GM23248 (cell line): ENCODE results near the gene RER1. TPM values are rescaled to one million over a fixed set of nuclear protein-coding genes. Genes with fewer than 3 reads are reported as not detected.
"Not testable (repeated sequence)": the region's sequence is repeated elsewhere in the genome, so short reads cannot be mapped to it uniquely, and the experiment has no call there.

ENCODE experiments used
- DNase-seq: peaks from one replicate; pipeline ENCODE4 v3.0.0-alpha.2; 2015
- H2AFZ ChIP-seq: fragments of 200-600 bp; sonication (generic); 2 replicates; pipeline ENCODE4 v1.6.1; 2016; ENCODE audit warnings: antibody characterized with exemption
- H3F3A ChIP-seq: fragments of 200-600 bp; sonication (generic); 2 replicates; pipeline ENCODE4 v1.6.1; 2016; ENCODE audit warnings: mild to moderate bottlenecking, antibody characterized with exemption, mixed run types; ENCODE audit not compliant: insufficient read depth
- H3K27ac ChIP-seq: fragments of 200-600 bp; sonication (generic); 2 replicates; pipeline ENCODE4 v1.5.1; 2016; ENCODE audit warnings: mild to moderate bottlenecking
- H3K27me3 ChIP-seq: fragments of 200-600 bp; sonication (generic); replicated peaks from 2 replicates; pipeline ENCODE4 v1.6.1; 2016; ENCODE audit warnings: mild to moderate bottlenecking; ENCODE audit not compliant: insufficient read depth
- H3K36me3 ChIP-seq: fragments of 200-600 bp; sonication (generic); 2 replicates; pipeline ENCODE4 v1.6.1; 2016; ENCODE audit warnings: low read depth, mild to moderate bottlenecking
- H3K4me1 ChIP-seq: fragments of 200-600 bp; sonication (generic); 2 replicates; pipeline ENCODE4 v1.6.1; 2016; ENCODE audit warnings: mild to moderate bottlenecking; ENCODE audit not compliant: insufficient read depth
- H3K4me2 ChIP-seq: fragments of 200-600 bp; sonication (generic); one replicate; pipeline ENCODE4 v1.6.1; 2016; ENCODE audit warnings: mild to moderate bottlenecking; ENCODE audit not compliant: unreplicated experiment
- H3K4me3 ChIP-seq: fragments of 200-600 bp; sonication (generic); 2 replicates; pipeline ENCODE4 v1.5.1; 2016; ENCODE audit warnings: mild to moderate bottlenecking
- H3K79me2 ChIP-seq: fragments of 200-600 bp; sonication (generic); 2 replicates; pipeline ENCODE4 v1.6.1; 2016; ENCODE audit warnings: mild to moderate bottlenecking; ENCODE audit not compliant: insufficient read depth
- H3K9ac ChIP-seq: fragments of 200-600 bp; sonication (generic); 2 replicates; pipeline ENCODE4 v1.6.1; 2016; ENCODE audit warnings: mild to moderate bottlenecking
- H3K9me2 ChIP-seq: fragments of 200-600 bp; sonication (generic); 2 replicates; pipeline ENCODE4 v1.6.1; 2016; ENCODE audit warnings: mixed run types, mild to moderate bottlenecking, moderate library complexity; ENCODE audit not compliant: insufficient read depth
- H3K9me3 ChIP-seq: fragments of 200-600 bp; sonication (generic); one replicate; pipeline ENCODE4 v1.6.1; 2017; ENCODE audit warnings: low read depth
- H4K20me1 ChIP-seq: fragments of 200-600 bp; sonication (generic); 2 replicates; pipeline ENCODE4 v1.6.0; 2016; ENCODE audit not compliant: insufficient read depth
- EZH2 ChIP-seq: fragments of 200-600 bp; sonication (generic); IDR thresholded peaks from 2 replicates; pipeline ENCODE4 v1.6.1; 2018; ENCODE audit warnings: antibody characterized with exemption, mild to moderate bottlenecking; ENCODE audit not compliant: insufficient read depth, poor library complexity, severe bottlenecking
- EZH2phosphoT487 ChIP-seq: fragments of 200-600 bp; sonication (generic); IDR thresholded peaks from 2 replicates; pipeline ENCODE4 v1.6.1; 2018; ENCODE audit warnings: antibody characterized with exemption, moderate library complexity, mild to moderate bottlenecking, low read depth; ENCODE audit not compliant: insufficient read depth
- WGBS, 2 experiments: methylation state at CpG; one replicate each; pipeline ENCODE4 v1.1.6; 2015 to 2017; ENCODE audit warnings: low lambda C conversion rate in 2 of 2, low coverage in 1 of 2; ENCODE audit errors: missing lambda C conversion rate in 2 of 2; 5-methylcytosine and 5-hydroxymethylcytosine counted together
- in situ Hi-C: fragments of 300-500 bp; cut with MboI; formaldehyde crosslinking; loops from 2 replicates; pipeline ENCODE4 v1.15.0; 2020
- polyA plus RNA-seq: library from polyadenylated mRNA; unstranded; fragments of >200 nt; fragmentation: Nextera tagmentation; extraction: Ambion mirVana; gene quantifications from 2 replicates; pipeline ENCODE4 v1.2.1, GENCODE V29; 2016
- total RNA-seq: library from RNA; depleted of rRNA; stranded (reverse); fragments of >200 nt; shearing (Covaris generic); gene quantifications from 2 replicates; pipeline ENCODE4 v1.2.3, GENCODE V29; 2014

The RER1 gene
- total and polyA plus RNA-seq, 2 experiments from 2014 or later = 135 to 331 TPM

DNA sequence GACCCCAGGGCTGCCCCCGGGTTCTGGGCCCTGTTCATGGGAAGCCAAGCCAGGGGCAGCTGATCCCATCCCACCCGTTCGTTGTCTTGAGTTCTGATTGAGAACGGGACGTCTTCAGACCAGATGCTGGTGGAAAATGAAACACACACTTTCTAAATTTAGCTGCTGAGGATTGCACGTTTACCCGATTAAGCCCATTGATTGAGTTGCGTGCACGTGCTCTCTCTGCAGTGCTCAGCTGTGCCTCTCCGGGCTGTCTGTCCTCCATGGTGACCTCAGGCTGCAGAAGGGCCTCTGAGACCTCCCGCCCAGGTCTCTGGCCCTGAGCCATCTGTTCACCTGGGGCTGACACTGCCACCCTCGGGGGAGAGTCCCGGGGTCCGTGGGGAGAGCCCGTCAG lies 47.7 kb downstream of the RER1 start:
- Histone ChIP-seq H3K27ac (no peak overlapping the region), H3K9ac (no peak overlapping the region), H3F3A (no peaks in the 10 kb centered on the region), H3K27me3 (peaks cover 21% of the 10 kb centered on the region), H3K9me2 (no peaks in the 10 kb centered on the region), H2AFZ (no peak overlapping the region), H3K9me3 (no peaks in the 10 kb centered on the region), H3K4me2 (no peak overlapping the region), H3K36me3 (no peaks in the 10 kb centered on the region), H3K4me1 (no peaks in the 10 kb centered on the region), H4K20me1 (no peaks in the 10 kb centered on the region), H3K79me2 (no peaks in the 10 kb centered on the region), H3K4me3 (no peak overlapping the region)
- no peak for DNase-seq
- whole genome bisulfite sequencing, 2 experiments = 4 to 7% methylated on average over 15 of the region's 15 CpGs
- TF ChIP-seq EZH2phosphoT487 = no peak
- TF ChIP-seq EZH2 = no peak
- in situ Hi-C loops = no loop called here

GRCh38 chr1:2440346-2440745 lies 48.7 kb downstream of the RER1 start:
- H3K4me1 ChIP-seq, H3K36me3 ChIP-seq, H3F3A ChIP-seq, H3K9ac ChIP-seq, H3K4me2 ChIP-seq, H3K79me2 ChIP-seq, DNase-seq, H2AFZ ChIP-seq, in situ Hi-C loops, H4K20me1 ChIP-seq, H3K4me3 ChIP-seq, H3K27ac ChIP-seq, H3K9me3 ChIP-seq, H3K9me2 ChIP-seq: not testable (repeated sequence)
- H3K27me3 ChIP-seq = peaks cover 27% of the 10 kb centered on the region
- 84 to 85% methylated on average over 8 to 23 of the region's 23 CpGs for WGBS, 2 experiments

GRCh38 chr1:2441746-2442145 lies 50.1 kb downstream of the RER1 start:
- Histone ChIP-seq H3K4me2 (no peak overlapping the region), H3K27ac (no peak overlapping the region), H3K9me2 (no peaks in the 10 kb centered on the region), H3K27me3 (peaks cover 27% of the 10 kb centered on the region), H3K36me3 (no peaks in the 10 kb centered on the region), H3F3A (no peaks in the 10 kb centered on the region), H3K9ac (no peak overlapping the region), H3K9me3 (no peaks in the 10 kb centered on the region), H3K4me1 (no peaks in the 10 kb centered on the region), H3K4me3 (no peak overlapping the region), H2AFZ (no peak overlapping the region), H3K79me2 (no peaks in the 10 kb centered on the region), H4K20me1 (no peaks in the 10 kb centered on the region)
- TF ChIP-seq EZH2 = no peak
- TF ChIP-seq EZH2phosphoT487 = no peak
- no peak for DNase-seq
- in situ Hi-C loops = no loop called here
- whole genome bisulfite sequencing, 2 experiments = 42 to 46% methylated on average over 13 of the region's 13 CpGs

- no peak overlapping the region for H3K27ac ChIP-seq
- no peaks in the 10 kb centered on the region for H3K79me2 ChIP-seq
- DNase-seq = no peak
- H3K36me3 ChIP-seq = no peaks in the 10 kb centered on the region
- no peak overlapping the region for H2AFZ ChIP-seq
- H3K9me3 ChIP-seq = no peaks in the 10 kb centered on the region
- in situ Hi-C loops = no loop called here
- no peak overlapping the region for H3K9ac ChIP-seq
- no peak overlapping the region for H3K4me2 ChIP-seq
- H4K20me1 ChIP-seq = no peaks in the 10 kb centered on the region
- no peak overlapping the region for H3K4me3 ChIP-seq
- WGBS, 2 experiments = 78 to 80% methylated on average over 5 to 6 of the region's 6 CpGs
- H3K27me3 ChIP-seq = peaks cover 27% of the 10 kb centered on the region
- no peaks in the 10 kb centered on the region for H3F3A ChIP-seq
- TF ChIP-seq EZH2phosphoT487 (no peak), EZH2 (no peak)
- no peaks in the 10 kb centered on the region for H3K9me2 ChIP-seq
- no peaks in the 10 kb centered on the region for H3K4me1 ChIP-seq
Observed at GRCh38 chr1:2442661-2443060, 51.0 kb downstream of the RER1 start.

GRCh38 chr1:2443277-2444137 lies 51.9 kb downstream of the RER1 start:
- WGBS, 2 experiments = 5 to 7% methylated on average over 9 to 80 of the region's 107 CpGs
- no peaks in the 10 kb centered on the region for H3K9me3 ChIP-seq
- H2AFZ ChIP-seq = no peak overlapping the region
- in situ Hi-C loops = no loop called here
- H3F3A ChIP-seq = no peaks in the 10 kb centered on the region
- peak; percentile 53 for TF ChIP-seq EZH2
- TF ChIP-seq EZH2phosphoT487 = no peak
- H3K9ac ChIP-seq = no peak overlapping the region
- H3K9me2 ChIP-seq = no peaks in the 10 kb centered on the region
- H3K27me3 ChIP-seq = peaks cover 27% of the 10 kb centered on the region
- H3K36me3 ChIP-seq = no peaks in the 10 kb centered on the region
- H4K20me1 ChIP-seq = no peaks in the 10 kb centered on the region
- H3K27ac ChIP-seq = no peak overlapping the region
- no peaks in the 10 kb centered on the region for H3K4me1 ChIP-seq
- H3K4me2 ChIP-seq = no peak overlapping the region
- H3K79me2 ChIP-seq = no peaks in the 10 kb centered on the region
- no peak overlapping the region for H3K4me3 ChIP-seq
- no peak for DNase-seq
